ENCODE measurements around the gene ZNF107. TPM values are rescaled to one million over a fixed set of nuclear protein-coding genes. Genes with fewer than 3 reads are reported as not detected.
"Not testable (repeated sequence)": the region's sequence is repeated elsewhere in the genome, so short reads cannot be mapped to it uniquely, and the experiment has no call there.

ZNF107 gene
- total RNA-seq, 1 experiment from 2014 or later = 1.1 TPM

- no peak for DNase-seq (ENCODE audit: low read depth)
- in situ Hi-C loops (cut with HindIII; ENCODE audit: low pct_unique_long_range_greater_than_20kb, low sequenced_read_pairs) = no loop called here
These were observed 25.9 kb downstream of the ZNF107 start for GRCh38 chr7:64691831-64692230.

GRCh38 chr7:64697863-64698262, 31.9 kb downstream of the ZNF107 start:
- DNase-seq (ENCODE audit: low read depth); in situ Hi-C loops (cut with HindIII; ENCODE audit: low pct_unique_long_range_greater_than_20kb, low sequenced_read_pairs): not testable (repeated sequence)

- DNase-seq (ENCODE audit: low read depth) = no peak
- in situ Hi-C loops (cut with HindIII; ENCODE audit: low pct_unique_long_range_greater_than_20kb, low sequenced_read_pairs) = no loop called here
These were observed 40.8 kb downstream of the ZNF107 start for GRCh38 chr7:64706625-64707292.

- in situ Hi-C loops (cut with HindIII; ENCODE audit: low pct_unique_long_range_greater_than_20kb, low sequenced_read_pairs); DNase-seq (ENCODE audit: low read depth): not testable (repeated sequence)
These were observed 52.0 kb downstream of the ZNF107 start for GRCh38 chr7:64717896-64718295.

- in situ Hi-C loops (cut with HindIII; ENCODE audit: low pct_unique_long_range_greater_than_20kb, low sequenced_read_pairs) = no loop called here
- DNase-seq (ENCODE audit: low read depth) = no peak
These were observed 63.3 kb downstream of the ZNF107 start for GRCh38 chr7:64729089-64729848.

GRCh38 chr7:64733550-64734240, 67.8 kb downstream of the ZNF107 start:
- no peak for DNase-seq (ENCODE audit: low read depth)
- in situ Hi-C loops (cut with HindIII; ENCODE audit: low pct_unique_long_range_greater_than_20kb, low sequenced_read_pairs) = no loop called here

- in situ Hi-C loops (cut with HindIII; ENCODE audit: low pct_unique_long_range_greater_than_20kb, low sequenced_read_pairs) = no loop called here
- DNase-seq (ENCODE audit: low read depth) = no peak
These were observed 70.6 kb downstream of the ZNF107 start for GRCh38 chr7:64736575-64736974.

- in situ Hi-C loops (cut with HindIII; ENCODE audit: low pct_unique_long_range_greater_than_20kb, low sequenced_read_pairs); DNase-seq (ENCODE audit: low read depth): not testable (repeated sequence)
These were observed 72.5 kb downstream of the ZNF107 start for GRCh38 chr7:64738403-64738802.

- DNase-seq (ENCODE audit: low read depth); in situ Hi-C loops (cut with HindIII; ENCODE audit: low pct_unique_long_range_greater_than_20kb, low sequenced_read_pairs): not testable (repeated sequence)
These were observed 73.0 kb downstream of the ZNF107 start for GRCh38 chr7:64738953-64739352.

GRCh38 chr7:64744680-64745079, 78.7 kb downstream of the ZNF107 start:
- in situ Hi-C loops (cut with HindIII; ENCODE audit: low pct_unique_long_range_greater_than_20kb, low sequenced_read_pairs) = no loop called here
- no peak for DNase-seq (ENCODE audit: low read depth)

- DNase-seq (ENCODE audit: low read depth) = no peak
- in situ Hi-C loops (cut with HindIII; ENCODE audit: low pct_unique_long_range_greater_than_20kb, low sequenced_read_pairs) = no loop called here
These were observed 81.9 kb downstream of the ZNF107 start for GRCh38 chr7:64747802-64748201.

- in situ Hi-C loops (cut with HindIII; ENCODE audit: low pct_unique_long_range_greater_than_20kb, low sequenced_read_pairs) = no loop called here
- DNase-seq (ENCODE audit: low read depth) = no peak
These were observed 87.1 kb downstream of the ZNF107 start for GRCh38 chr7:64753032-64753431.

GRCh38 chr7:64755865-64756264, 89.9 kb downstream of the ZNF107 start:
- DNase-seq (ENCODE audit: low read depth) = no peak
- in situ Hi-C loops (cut with HindIII; ENCODE audit: low pct_unique_long_range_greater_than_20kb, low sequenced_read_pairs) = no loop called here

GRCh38 chr7:64758151-64758550, 92.2 kb downstream of the ZNF107 start:
- no peak for DNase-seq (ENCODE audit: low read depth)
- in situ Hi-C loops (cut with HindIII; ENCODE audit: low pct_unique_long_range_greater_than_20kb, low sequenced_read_pairs) = no loop called here

Other genes starting within 250 kb of the ZNF107 start
- gene ZNF680, start 103.1 kb upstream of the ZNF107 start, total RNA-seq (2014; rRNA removed; shearing (Covaris generic); ENCODE audit: low replicate concordance) = 5.4 and 9.6 TPM in 2 replicates
- 2.9 and 17.0 TPM in 2 replicates for gene ZNF138, start 128.3 kb downstream of the ZNF107 start, total RNA-seq (2014; rRNA removed; shearing (Covaris generic); ENCODE audit: low replicate concordance)
- 1.1 and 8.4 TPM in 2 replicates for gene ZNF273, start 237.1 kb downstream of the ZNF107 start, total RNA-seq (2014; rRNA removed; shearing (Covaris generic); ENCODE audit: low replicate concordance)

All from Caki2 (cell line).